Measurements from ENCODE around the gene KCNH2. TPM values are rescaled to one million over a fixed set of nuclear protein-coding genes. Genes with fewer than 3 reads are reported as not detected.

The KCNH2 gene
- total and polyA plus RNA-seq, 2 of the 13 experiments (the other 11 are each of a cell fraction or from before 2014, with no cell fraction given), result 0.09 to 0.11 TPM

DNA sequence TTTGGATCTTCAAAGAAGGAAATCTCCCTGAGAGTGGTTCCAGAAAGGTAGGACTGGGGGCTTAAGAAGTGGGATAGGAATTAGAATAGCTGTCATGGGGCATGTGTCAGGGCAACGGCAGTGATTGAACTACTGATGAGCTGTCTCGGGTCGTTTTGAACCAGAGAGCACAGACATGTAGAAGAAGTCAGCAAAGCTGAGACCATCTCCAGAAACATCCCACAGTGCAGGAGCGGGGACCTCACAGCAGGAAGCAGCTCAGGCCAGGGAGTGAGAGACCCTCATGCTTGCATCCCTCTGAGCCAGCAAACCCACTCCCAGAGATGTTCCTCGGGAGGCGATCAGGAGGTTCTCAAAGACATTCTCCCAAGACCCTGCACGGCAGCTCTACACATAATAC is 65.7 kb downstream of the KCNH2 start:
- ChIA-PET CTCF (ENCODE audit: low intra/inter-chr PET ratio, low total read pairs) (no interaction called here), POLR2A (no interaction called here)
- Histone ChIP-seq H4K20me1 (ENCODE audit: insufficient read depth, low read length) (0 out of 2 replicates have a peak, but pooled peaks cover 3% of the 10 kb centered on the region), H3K79me2 (ENCODE audit: insufficient read depth, low read length) (no peaks in the 10 kb centered on the region), H3K36me3 (replicated peaks in 1 of 2; ENCODE audit: control insufficient read depth in 1 of 2, insufficient read depth in 2 of 2, low read length in 2 of 2) (no peaks in the 10 kb centered on the region), H3K4me1 (ENCODE audit: insufficient read depth, low read length) (no peaks in the 10 kb centered on the region), H3K27me3 (ENCODE audit: control insufficient read depth in 1 of 2, insufficient read depth in 2 of 2, low read length in 2 of 2) (peaks cover 0 to 34% of the 10 kb centered on the region in 2 experiments; a peak in 3 of 5 replicates), H3K9me3 (ENCODE audit: low read length) (no peaks in the 10 kb centered on the region), H2AFZ (ENCODE audit: low read length) (no peak overlapping the region), H3K4me2 (ENCODE audit: low read depth, low read length) (no peak overlapping the region), H3K4me3 (replicated peaks in 1 of 3; ENCODE audit: insufficient read depth in 1 of 3, low read depth in 2 of 3, low read length in 3 of 3) (no peak overlapping the region), H3K9ac (ENCODE audit: insufficient read depth, low read depth, low read length) (no peak overlapping the region), H3K27ac (ENCODE audit: extremely low read length, insufficient read depth, low read length) (no peak overlapping the region)
- DNase-seq (ENCODE audit: low spot score) (no peak), ATAC-seq (no peak), FAIRE-seq (no peak)
- intact Hi-C loops (cut with micrococcal nuclease; ENCODE audit: unreplicated experiment) (no loop called here), in situ Hi-C loops (cut with HindIII; ENCODE audit: extremely low pct_ligation_motif_present, low pct_unique_long_range_greater_than_20kb) (no loop called here)
- WGBS (ENCODE audit: low lambda C conversion rate), result 10% methylated on average over 7 of the region's 7 CpGs
- no TSS peak for BruUV-seq (replicated peaks)
- TF ChIP-seq GLI4 (CRISPR knock-in tag; IDR thresholded peaks at IDR 0.05; ENCODE audit: borderline replicate concordance) (no peak), ZNF724P (CRISPR knock-in tag; IDR thresholded peaks at IDR 0.05; ENCODE audit: borderline replicate concordance) (no peak), CBX2 (IDR thresholded peaks at IDR 0.05; ENCODE audit: low read depth, low read length) (no peak), CBX2 (CRISPR knock-in tag; IDR thresholded peaks at IDR 0.05; ENCODE audit: low read depth) (no peak), ZNF207 (IDR thresholded peaks at IDR 0.05; ENCODE audit: borderline replicate concordance) (no peak), ATF7-NPFF (CRISPR knock-in tag; IDR thresholded peaks at IDR 0.05; ENCODE audit: low read depth) (no peak), SOX5 (CRISPR knock-in tag; IDR thresholded peaks at IDR 0.05; ENCODE audit: borderline replicate concordance) (no peak), ZSCAN31 (CRISPR knock-in tag; IDR thresholded peaks at IDR 0.05; ENCODE audit: low read depth) (no peak), ZNF552 (CRISPR knock-in tag; IDR thresholded peaks at IDR 0.05; ENCODE audit: borderline replicate concordance) (no peak), ZBTB38 (CRISPR knock-in tag; IDR thresholded peaks at IDR 0.05) (no peak), ZNF878 (CRISPR knock-in tag; IDR thresholded peaks at IDR 0.05) (no peak), MIER2 (CRISPR knock-in tag; IDR thresholded peaks at IDR 0.05) (no peak)
- TF ChIP-seq, protein P1, sequence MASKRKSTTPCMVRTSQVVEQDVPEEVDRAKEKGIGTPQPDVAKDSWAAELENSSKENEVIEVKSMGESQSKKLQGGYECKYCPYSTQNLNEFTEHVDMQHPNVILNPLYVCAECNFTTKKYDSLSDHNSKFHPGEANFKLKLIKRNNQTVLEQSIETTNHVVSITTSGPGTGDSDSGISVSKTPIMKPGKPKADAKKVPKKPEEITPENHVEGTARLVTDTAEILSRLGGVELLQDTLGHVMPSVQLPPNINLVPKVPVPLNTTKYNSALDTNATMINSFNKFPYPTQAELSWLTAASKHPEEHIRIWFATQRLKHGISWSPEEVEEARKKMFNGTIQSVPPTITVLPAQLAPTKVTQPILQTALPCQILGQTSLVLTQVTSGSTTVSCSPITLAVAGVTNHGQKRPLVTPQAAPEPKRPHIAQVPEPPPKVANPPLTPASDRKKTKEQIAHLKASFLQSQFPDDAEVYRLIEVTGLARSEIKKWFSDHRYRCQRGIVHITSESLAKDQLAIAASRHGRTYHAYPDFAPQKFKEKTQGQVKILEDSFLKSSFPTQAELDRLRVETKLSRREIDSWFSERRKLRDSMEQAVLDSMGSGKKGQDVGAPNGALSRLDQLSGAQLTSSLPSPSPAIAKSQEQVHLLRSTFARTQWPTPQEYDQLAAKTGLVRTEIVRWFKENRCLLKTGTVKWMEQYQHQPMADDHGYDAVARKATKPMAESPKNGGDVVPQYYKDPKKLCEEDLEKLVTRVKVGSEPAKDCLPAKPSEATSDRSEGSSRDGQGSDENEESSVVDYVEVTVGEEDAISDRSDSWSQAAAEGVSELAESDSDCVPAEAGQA (IDR thresholded peaks at IDR 0.05; ENCODE audit: low read depth), result no peak
- TF ChIP-seq, protein P1 (CRISPR knock-in tag; IDR thresholded peaks at IDR 0.05; ENCODE audit: borderline replicate concordance), result no peak

All from HepG2 (cell line).